DMS 273 (cell line): ENCODE measurements around the gene RCOR2.
A peak's percentile ranks its signal among the peaks of the same experiment; 100 is the strongest.
"Not testable (repeated sequence)": the region's sequence is repeated elsewhere in the genome, so short reads cannot be mapped to it uniquely, and the experiment has no call there.

Source experiments
- DNase-seq: peaks from one replicate; lab custom pipeline; 2025; ENCODE audit not compliant: unreplicated experiment; lab: John Stamatoyannopoulos, UW

The RCOR2 gene

DNA sequence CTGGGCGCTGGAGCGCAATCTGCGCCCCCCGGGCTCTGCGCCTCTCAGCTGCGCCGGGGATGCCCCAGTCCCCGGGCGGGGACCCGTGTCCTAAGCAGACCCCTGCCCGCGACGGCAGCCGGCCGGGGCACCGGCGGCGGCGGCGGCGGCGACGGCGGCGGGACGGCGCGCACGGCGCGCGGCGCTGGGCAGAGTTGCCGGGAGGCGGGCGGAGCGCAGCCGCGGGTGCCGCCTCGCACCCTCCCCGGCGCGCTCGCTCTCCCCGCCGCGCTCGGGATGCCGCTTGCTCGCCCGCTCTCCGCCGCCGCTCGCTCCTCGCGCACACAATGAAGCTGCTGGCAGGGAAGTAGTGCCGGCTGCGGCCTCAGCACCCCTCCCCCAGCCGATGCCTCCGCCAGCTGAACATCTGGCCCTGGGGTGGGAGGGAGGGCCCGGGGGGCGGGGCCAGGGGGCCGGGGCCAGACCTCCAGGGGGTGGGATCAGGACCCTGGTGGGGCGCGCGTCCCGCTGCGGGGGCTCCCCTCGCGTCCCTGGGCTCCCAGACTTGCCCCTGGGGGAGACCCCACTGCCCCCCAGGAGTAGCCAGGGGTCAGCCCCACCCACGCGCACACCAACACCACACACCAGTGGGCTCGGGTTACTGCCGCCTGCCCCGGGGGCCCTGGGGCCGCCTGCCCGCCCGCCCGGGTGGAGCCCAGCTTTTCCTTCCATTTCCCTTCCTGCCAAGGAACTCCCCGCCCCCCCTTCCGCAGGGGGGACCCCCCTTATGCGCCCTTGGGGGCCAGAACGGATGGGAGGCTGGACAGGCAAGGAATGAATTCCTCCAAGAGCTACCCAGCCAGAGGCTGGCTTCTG is at the start of gene RCOR2:
TSS of gene RCOR2 (minus strand) at position 328 of the 855 bp plus-strand sequence. CDS start 708 bp downstream, outside the sequence.
- DNase-seq = peak; percentile 94

DNA sequence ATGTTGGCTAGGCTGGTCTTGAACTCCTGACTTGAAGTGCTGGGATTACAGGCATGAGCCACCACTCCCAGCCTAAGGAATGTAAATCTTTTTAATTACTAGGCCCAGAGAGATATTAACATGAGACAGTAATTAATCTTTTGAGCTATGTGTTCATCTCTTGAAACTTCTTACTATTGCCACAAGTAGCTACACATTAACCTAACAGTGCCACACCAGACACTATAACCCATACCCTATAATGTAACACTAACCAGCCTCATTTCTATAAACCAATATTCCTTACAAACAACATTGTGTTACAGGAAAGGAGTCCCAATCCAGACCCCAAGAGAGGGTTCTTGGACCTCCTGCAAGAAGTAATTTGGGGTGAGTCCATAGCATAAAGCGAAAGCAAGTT is 49.5 kb upstream of the RCOR2 start:
- DNase-seq = no peak

DNA sequence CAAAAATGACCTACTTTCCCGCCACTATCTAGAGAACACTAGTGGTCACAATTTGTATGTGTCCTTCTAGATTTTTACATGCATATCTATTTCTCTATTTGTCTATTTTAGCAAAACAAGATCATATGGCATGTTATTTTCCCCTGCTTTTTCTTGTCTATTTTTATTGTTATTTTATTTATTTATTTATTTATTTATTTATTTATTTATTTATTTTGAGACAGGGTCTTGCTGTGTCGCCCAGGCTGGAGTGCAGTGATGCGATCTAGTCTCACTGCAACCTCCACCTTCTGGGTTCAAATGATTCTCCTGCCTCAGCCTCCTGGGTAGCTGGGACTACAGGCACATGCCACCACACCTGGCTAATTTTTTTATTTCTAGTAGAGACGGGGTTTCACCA is 46.9 kb upstream of the RCOR2 start:
- DNase-seq = not testable (repeated sequence)

DNA sequence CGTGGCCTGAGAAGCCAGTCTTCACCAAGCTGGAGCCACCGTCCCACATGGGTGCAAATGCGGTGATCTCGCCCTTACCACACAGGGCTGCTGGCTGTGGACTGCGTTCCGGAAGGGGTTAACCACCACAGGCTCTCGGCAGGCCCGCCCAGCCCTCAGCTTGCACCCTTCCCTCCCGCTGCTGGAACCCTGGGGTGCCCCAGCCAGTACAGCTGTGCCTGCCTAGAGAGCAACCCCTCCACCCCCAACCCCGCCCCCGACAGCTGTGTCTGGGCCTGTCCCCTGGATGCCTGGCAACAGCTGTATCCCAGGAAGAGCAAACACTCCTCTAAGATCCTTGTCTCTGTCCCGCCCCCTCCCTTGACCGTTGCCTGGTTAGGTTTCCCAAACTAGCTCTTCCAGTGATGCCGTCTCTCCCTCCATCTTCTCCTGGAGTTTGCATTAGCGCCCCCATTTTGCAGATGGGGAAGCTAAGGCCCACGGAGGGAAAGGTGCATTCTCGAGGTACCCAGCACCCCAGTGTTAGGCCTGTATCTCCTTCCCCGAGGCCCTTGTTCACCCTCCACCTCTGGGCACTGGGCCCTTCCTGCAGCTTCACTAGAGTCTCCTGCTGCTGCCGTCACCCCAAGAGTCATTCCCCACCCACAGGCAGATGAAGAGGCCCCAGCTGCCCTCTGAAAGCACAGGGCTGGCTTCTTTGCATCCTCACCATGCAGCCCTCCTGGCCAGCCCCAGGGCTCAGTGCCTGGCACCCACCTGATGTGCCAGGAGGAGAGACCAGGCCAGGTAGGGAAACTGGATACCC is 44.8 kb upstream of the RCOR2 start:
- peak; percentile 80 for DNase-seq

DNA sequence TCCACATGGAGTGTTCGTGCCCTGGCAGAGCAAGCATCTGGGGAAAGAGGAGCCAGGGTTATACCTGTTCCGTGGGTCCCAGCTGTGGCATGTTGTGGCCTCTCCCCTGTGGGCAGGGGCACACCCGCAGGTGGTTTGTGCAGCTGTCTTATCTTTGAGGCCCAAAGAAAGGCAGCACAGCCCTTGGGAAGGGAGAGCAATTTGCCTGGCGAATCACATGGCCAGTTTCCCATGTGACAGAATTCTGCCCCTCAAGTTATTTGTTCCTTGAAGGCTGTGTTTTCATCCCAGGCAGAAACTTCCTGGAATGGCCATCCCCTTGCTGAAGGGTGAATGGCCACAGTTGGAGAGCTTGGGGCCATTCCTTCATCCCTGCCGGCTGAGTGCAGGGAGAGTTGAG is 41.0 kb upstream of the RCOR2 start:
- peak; percentile 29 for DNase-seq

DNA sequence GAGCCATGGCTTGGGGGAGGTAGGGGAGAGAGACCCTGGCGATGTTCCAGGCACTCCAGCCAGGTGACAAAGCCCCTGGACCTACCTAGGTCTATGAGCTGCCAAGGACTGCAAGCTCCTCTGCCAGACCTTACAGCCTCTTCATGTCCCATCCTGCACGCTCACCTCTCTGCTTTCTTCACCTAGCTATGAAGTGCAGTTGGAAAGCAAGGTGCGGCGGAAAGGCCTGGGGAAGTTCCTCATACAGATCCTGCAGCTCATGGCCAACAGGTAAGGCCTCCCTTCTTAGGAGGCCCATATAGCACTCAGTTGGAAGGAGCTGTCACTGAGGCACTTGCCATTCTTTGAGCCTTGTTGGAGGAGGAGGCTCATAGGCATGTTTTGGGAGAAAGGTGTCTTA is 35.6 kb upstream of the RCOR2 start:
- DNase-seq = no peak

DNA sequence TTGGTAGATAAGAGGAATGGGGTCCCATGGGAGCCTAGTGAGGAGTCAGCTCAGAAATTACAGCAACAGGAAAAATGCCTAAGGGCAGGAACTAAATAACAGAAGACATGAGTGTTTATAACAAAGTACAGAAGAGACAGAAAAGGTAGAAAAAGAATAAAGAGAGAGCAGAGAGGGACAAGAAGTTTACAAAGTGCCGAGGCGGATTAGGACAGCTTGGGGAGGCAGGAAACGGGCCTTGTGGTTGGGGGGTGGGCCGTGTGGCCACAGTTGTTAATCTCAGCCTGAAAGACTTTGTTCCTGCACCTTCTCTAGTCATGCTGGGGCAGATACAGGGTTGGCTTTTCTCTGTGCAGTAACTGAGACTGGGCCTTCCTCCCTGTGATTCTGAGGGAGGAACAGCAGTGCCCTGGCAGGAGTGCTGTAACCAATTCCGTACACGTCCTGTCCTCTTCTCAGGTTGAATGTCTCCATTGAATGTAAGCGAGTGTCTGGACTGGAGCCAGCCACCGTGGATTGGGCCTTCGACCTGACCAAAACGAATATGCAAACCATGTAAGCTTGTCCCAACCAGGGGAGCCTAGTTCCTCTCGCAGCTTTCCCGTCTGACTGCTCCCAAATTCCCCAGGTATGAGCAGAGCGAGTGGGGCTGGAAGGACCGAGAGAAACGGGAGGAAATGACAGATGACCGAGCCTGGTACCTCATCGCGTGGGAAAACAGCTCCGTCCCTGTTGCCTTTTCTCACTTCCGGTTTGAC is 35.0 kb upstream of the RCOR2 start:
- no peak for DNase-seq

DNA sequence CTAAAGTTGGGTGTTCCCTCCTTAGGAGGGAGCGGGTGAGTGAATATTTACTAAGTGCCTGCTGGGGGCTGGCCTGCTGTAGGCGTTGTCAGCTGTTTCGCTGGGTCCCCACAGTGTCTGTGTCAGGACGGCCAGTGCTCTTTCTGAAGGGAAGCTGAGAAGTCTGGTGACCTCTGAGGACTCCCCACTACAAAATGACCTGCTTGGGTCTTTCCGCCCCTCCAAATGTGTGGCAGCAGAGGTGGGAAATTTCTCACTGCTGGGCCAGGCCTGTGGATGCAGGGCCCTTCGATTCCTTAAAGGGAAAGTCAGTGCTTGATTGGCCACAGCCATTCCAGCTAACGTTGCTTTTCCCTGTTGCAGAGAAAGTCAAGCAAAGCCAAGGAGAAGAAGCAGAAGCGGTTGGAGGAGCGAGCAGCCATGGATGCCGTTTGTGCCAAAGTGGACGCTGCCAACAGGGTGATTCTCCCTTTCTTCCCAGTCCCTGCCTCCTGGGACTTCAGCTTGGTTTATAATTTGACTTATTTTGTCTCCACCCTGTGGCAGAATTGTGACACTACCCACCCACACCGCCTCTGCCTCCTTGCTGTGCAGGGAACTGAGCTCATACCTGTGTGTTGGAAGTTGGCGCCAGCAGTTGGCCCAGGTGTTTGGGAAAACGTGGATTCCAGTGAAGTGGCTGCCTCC is 28.7 kb upstream of the RCOR2 start:
- peak; percentile 84 for DNase-seq

DNA sequence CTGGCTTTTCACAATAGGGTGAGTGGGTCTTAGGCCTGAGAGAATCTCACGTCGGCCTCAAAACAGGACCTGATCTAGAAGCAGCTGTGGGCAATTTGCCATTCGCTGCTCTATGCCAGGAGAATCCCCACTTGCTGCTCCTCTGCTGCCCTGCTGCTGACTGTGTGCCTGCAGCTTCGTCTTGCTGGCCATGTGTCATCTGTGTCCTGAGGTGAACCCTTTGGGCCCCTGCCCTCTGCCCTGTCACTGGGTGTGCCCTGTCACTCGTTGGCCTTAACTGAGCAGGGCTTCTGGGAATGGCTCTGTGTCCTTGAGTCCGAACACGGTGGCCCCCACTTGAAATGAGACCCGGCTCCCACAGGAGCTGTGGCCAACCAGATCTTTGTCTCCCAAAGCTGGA is 28.0 kb upstream of the RCOR2 start:
- peak; percentile 64 for DNase-seq

DNA sequence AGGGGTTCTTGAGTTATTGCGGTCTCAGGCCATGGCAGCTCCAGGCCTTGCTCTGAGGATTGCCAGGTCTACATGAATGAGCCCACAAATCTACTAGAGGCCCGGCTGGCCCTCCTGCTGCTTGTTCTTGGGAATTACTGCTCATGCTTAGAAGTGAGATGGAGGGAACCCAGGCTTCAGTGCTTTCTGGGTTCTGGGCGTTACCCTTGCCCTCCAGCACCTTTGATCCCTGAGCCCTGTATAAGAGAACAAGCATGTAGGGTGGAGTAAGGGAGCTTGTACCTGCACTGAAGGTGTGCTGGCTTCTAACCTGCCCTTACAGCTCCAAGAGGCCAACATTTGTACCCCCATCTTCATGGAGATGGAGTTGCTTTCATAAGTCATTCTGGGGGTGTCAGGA is 25.8 kb upstream of the RCOR2 start:
- no peak for DNase-seq

DNA sequence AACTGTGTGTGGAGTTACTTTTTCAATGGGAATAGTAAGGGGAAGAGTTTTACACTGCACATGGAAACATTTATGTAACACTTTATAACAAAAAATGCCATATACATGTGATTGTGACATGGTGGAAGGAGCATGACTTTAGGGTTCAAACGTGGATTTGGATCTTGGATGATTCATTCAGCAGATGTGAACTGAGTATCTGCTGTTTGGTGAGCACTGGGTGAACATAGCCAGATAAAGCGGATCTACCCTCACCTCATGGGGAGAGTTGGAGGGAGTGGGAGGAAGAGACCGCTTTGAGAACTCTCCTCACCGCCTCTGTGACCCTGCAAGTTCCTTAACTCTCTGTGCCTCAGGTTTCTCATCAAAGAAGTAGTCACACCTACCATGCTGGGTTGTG is 24.9 kb upstream of the RCOR2 start:
- no peak for DNase-seq

DNA sequence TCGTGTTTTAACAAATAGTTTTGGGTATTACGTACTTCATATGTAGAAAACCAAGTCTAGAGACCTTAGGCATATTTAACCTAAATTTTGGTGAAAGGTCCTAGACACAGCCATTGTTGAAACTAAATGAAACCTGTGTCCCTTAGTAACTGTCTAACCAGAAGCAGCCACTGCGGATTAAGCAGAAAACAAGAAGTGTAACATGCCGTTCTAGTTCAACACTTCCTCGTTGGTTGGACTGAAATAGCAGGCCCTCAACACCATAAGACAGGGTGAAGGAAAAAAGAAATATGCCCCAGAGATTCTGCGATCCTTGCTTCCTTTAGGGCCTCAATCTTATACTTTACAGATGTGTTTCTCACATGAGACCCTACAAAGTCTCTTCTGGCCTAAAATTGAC is 23.8 kb upstream of the RCOR2 start:
- no peak for DNase-seq

DNA sequence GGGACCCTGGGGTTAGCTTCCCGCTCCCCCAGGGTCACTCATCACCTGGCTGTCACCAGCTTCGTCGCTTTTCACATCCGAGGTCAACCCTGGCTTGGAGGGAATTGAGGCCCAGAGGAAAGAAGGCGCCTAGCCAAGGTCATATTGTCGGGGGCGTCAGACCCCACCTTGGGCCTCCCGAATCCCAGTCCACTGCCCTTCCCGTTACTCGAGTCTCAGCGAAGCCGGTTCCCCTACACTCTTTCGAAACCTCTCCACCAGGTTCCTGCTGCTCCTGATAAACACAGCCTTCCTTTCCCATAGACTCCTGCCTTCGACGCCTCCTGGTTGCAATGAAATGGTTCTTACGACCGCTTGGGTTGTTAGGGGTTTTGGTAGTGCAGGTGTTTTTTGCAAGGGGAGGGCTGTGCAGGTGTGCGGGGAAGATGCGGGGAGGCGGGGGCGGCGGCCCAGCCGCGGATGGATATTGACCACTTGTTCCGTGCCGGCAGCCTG is 22.5 kb upstream of the RCOR2 start:
- DNase-seq = peak; percentile 33

DNA sequence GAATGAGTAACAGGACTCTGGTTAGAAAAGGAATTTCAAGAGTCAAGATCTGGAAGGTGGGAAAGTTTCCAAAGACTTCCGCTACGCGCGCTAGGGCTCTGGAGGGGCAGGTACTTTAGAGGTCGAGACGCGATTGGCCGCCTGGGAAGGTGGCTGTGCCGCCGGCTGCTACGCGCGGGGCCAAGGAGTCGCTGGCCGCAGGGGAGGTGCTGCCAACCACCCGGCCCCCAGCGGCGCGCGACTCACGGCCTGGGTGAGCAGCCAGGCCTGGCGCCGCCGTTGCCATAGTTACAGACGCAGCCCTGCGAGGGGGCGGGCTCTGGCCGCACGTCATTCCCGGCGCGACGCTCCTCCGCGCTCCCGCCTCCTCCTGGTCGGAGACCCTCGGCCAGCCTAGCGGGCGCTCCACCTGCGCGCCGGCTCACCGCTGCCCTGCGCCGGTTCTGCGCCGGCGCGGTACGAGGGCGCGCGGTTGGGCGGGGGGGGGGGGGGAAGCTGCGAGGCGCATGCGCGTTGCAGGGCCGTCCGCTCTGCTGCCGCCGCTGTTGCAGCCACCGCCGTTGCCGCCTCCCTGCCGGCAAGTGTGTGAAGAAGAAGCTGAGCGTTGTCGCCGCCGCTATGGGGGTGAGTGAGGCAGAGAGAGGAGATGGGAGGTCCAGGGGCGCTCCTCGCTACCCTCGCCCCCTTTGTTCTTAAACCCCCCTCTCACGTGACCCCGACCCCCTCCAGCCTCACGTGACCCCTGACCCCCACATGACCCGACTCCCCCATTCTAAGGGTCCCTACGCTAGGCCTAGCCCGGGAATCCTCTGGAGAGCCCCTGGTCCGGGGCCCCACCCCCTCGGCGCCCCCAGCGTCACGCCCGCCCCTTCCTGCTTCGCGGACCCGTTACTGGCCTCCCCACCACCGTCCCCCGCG is 21.8 kb upstream of the RCOR2 start, which contains the start of gene NAA40:
TSS of gene NAA40 (plus strand) at position 524 of the 918 bp plus-strand sequence. CDS start at position 619, 95 bp downstream.
- DNase-seq = peak; percentile 97

DNA sequence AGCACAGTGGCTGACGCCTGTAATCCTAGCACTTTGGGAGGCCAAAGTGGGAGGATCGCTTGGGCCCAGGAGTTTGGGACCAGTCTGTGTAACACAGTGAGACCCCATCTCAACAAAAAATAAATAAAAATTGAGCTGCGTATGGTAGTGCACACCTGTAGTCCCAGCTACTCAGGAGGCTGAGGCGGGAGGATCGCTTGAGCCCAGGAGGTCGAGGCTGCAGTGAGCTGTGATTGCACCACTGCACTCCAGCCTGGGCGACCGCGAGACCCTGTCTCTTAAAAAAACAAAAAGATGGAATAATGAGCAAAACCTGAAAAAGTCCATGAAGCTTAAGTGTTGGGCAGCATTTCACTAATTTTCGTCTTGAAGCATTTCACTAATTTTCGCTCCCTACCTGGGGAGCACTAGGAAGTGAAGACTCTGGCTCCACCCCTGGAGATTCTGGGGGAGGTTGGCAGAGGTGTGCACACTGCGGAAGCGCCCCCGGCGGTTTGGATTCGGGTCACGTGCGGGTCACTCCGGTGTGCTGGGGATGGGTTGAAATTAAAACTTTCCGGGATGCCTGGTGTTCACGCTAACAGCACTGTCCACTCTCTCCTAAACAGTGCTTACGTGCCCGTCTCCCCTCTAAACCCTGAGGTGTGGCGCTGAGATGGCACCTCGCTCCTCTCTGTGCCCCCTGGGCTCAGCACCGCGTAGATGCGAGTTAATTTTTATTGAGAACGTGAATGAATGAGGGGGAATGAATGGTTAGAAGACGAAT is 20.9 kb upstream of the RCOR2 start:
- no peak for DNase-seq

DNA sequence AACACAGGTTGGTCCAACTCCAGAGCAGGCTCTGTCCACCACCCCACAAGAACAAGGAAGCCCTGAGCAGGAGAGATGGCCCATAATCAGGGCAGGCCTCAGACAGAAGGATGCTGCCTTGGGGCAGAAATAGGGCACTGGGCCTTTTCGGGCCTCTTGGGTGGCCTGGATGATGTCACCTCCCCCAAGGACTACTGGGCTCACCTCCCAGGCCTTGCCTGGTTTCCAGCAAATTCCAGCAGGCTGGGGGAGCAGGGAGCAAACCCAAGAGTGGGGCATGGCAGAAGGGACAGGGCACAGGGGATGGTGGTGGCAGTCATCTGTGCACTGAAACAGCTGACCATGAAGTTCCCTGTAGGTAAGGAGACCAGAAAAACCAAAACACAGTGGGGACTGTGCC is 16.5 kb upstream of the RCOR2 start:
- no peak for DNase-seq

DNA sequence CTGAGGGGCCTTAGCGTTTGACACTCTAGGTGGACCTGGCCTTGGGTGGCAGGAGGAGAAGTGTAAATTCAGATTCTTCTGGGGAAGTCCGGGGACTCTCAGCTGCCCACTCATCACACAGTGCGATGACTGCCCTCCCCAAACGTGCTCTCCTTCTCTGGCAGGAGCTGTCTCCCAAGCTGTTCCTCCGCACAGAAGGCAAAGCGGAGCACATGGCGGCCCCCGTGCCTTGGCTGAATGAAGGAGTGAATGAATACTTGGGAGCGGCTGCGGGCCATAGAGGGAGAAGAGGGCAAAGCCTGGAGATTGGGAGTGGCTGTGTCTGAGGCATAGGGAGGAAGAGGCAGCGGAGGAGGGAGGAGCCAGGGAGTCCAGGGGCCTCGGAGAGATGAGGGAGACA is 14.9 kb upstream of the RCOR2 start:
- DNase-seq = no peak

DNA sequence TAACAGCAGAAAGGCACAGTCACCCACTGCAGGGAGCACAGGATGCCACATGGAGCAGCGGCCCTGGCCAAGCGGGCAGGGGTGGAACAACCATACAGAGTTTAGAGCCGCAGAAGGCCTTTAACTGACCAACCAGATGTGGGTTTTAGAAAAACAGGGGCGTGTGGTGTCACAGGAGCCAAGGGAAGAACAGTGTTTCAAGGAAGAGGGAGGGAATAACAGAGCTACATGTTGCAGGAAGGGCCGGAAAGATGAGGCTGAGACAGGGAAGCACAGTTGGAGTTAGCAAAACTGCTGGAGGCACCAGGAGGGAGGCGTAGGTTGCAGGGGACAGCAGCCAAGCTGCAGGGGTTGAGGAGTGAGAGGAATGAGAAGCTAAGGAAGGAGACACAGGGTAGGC is 14.1 kb upstream of the RCOR2 start:
- DNase-seq = no peak

DNA sequence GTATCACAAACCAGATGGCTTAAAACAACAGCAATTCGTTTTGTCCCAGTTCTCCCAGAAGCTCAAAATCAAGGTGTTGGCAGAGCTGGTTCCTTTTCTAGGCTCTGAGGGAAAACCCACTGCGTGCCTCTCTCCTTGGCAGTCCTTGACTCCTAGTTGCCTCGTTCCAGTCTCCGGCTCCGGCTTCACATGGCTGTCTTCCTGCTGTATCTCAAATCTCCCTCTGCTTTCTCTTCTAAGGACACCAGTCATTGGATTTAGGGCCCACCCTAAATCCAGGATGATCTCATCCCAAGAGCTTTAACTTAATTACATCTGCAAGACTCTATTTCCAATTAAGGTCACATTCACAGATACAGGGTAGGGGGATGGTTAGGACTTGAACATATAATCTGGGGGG is 12.7 kb upstream of the RCOR2 start:
- DNase-seq = no peak
